Fibroblast of lung (primary cell): ENCODE results near the gene CCDC116.

Experiments used
- CTCF ChIP-seq, 2 donors: IDR thresholded peaks in 1 of 2; conservative IDR thresholded peaks in 1 of 2; 1 replicate in 1 of 2; 2 replicates in 1 of 2; pipeline ENCODE4 v1.5.1; 2011 to 2012; ENCODE audit warnings: low read length in 2 of 2, control low read depth in 1 of 2, inconsistent platforms in 1 of 2, low read depth in 1 of 2, mild to moderate bottlenecking in 1 of 2
- EZH2 ChIP-seq: IDR thresholded peaks from 2 replicates; pipeline ENCODE4 v1.5.1; 2012; ENCODE audit warnings: low read length, control low read depth, mild to moderate bottlenecking; ENCODE audit errors: missing control alignments

GRCh38 chr22:21682385-21683175 is 50.0 kb downstream of the CCDC116 start:
- TF ChIP-seq CTCF (conservative IDR thresholded peaks at IDR 0.05 in 1 of 2, IDR thresholded peaks at IDR 0.05 in 1 of 2; ENCODE audit: low read depth in 1 of 2, low read length in 2 of 2) (no peak), EZH2 (no peak)
